ENCODE measurements around the gene KLHL17.

Gene KLHL17

GRCh38 chr1:970242-970972 is 10.0 kb downstream of the KLHL17 start:
- no peak for DNase-seq (ENCODE audit: low read depth in 1 of 2, low spot score in 1 of 2)
- Histone ChIP-seq H3K27me3 (ENCODE audit: insufficient read depth, poor library complexity, severe bottlenecking) (peaks cover 22% of the 10 kb centered on the region), H3K4me3 (replicated peaks; ENCODE audit: insufficient read depth, low read length) (no peak overlapping the region), H3K27ac (replicated peaks) (no peak overlapping the region)
- no peak for TF ChIP-seq REST (IDR thresholded peaks at IDR 0.05; ENCODE audit: insufficient replicate concordance, low read depth)
- TF ChIP-seq GABPA (IDR thresholded peaks at IDR 0.05; ENCODE audit: low read depth) = no peak
- TF ChIP-seq CTCF (IDR thresholded peaks at IDR 0.05; ENCODE audit: insufficient read depth, low read length) = no peak
- TF ChIP-seq SPI1 (IDR thresholded peaks at IDR 0.05; ENCODE audit: borderline replicate concordance, low read depth) = no peak
- no peak for TF ChIP-seq POLR2AphosphoS5 (IDR thresholded peaks at IDR 0.05; ENCODE audit: low read depth)

- Histone ChIP-seq H3K27me3 (ENCODE audit: insufficient read depth, poor library complexity, severe bottlenecking) (peaks cover 22% of the 10 kb centered on the region), H3K4me3 (replicated peaks; ENCODE audit: insufficient read depth, low read length) (no peak overlapping the region), H3K27ac (replicated peaks) (no peak overlapping the region)
- no peak for TF ChIP-seq GABPA (IDR thresholded peaks at IDR 0.05; ENCODE audit: low read depth)
- no peak for TF ChIP-seq REST (IDR thresholded peaks at IDR 0.05; ENCODE audit: insufficient replicate concordance, low read depth)
- no peak for TF ChIP-seq POLR2AphosphoS5 (IDR thresholded peaks at IDR 0.05; ENCODE audit: low read depth)
- DNase-seq (ENCODE audit: low read depth in 1 of 2, low spot score in 1 of 2) = no peak
Observed at GRCh38 chr1:970973-971730, 10.8 kb downstream of the KLHL17 start.

GRCh38 chr1:971751-972506 is 11.5 kb downstream of the KLHL17 start:
- H3K27me3 ChIP-seq (ENCODE audit: insufficient read depth, poor library complexity, severe bottlenecking) = peaks cover 22% of the 10 kb centered on the region
- no peak for DNase-seq (ENCODE audit: low read depth in 1 of 2, low spot score in 1 of 2)
- no peak overlapping the region for H3K27ac ChIP-seq (replicated peaks)
- no peak overlapping the region for H3K4me3 ChIP-seq (replicated peaks; ENCODE audit: insufficient read depth, low read length)
- TF ChIP-seq SPI1 (IDR thresholded peaks at IDR 0.05; ENCODE audit: borderline replicate concordance, low read depth) (no peak), POLR2AphosphoS5 (IDR thresholded peaks at IDR 0.05; ENCODE audit: low read depth) (no peak), CTCF (IDR thresholded peaks at IDR 0.05; ENCODE audit: insufficient read depth, low read length) (no peak), GABPA (IDR thresholded peaks at IDR 0.05; ENCODE audit: low read depth) (no peak), REST (IDR thresholded peaks at IDR 0.05; ENCODE audit: insufficient replicate concordance, low read depth) (no peak)

Data from HL-60 (cell line).